HG03039 (cell line): Measurements from ENCODE around the gene SLC7A6OS.

Source experiments
- ATAC-seq: cut with Tn5 transposase; IDR thresholded peaks from one replicate; pipeline ENCODE4 v1.9.1; 2021; ENCODE audit warnings: mild to moderate bottlenecking, moderate library complexity; ENCODE audit not compliant: unreplicated experiment

The SLC7A6OS gene

DNA sequence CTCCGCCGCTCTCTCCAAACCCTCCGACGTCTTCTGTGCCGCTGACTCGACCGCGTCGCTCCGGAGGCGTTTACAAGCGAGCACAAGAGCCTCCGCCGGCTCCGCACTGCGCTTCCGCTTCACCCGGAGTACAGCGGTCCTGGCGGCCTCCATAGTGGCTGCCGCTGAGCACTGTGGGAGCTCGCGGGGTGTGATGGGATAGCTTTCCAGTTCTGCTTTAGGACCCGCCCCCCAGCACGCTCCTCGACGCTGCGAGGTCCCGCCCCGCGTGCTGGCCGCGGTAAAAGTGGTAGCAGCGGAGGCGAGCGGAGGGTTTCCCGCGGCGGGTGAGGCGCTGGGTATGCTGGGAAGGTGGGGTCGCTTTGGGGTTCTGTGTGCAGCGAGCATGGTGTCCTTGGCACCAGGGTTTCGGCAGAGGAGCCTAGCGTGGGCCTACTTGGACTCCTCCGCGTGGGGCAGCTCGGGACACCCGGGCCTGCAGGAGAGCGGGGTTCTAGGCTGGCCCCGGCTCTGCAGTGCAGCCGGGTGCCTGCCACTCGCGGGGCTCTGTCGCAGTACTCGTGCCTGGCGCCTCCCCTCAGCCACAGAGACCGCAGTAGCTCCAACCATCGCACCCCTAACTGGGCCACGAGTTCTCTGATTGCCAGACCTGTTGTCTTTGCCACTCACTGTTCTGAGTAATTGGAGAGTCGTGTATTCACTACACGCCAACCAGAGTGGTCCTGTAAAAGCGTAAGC is at the start of gene SLC7A6OS, which contains the start of gene PRMT7:
TSS of gene SLC7A6OS (minus strand) at position 173 of the 738 bp plus-strand sequence. CDS start at position 153, 20 bp downstream.
TSS of gene PRMT7 (plus strand) at position 246 of the 738 bp plus-strand sequence. CDS start 4,961 bp downstream, outside the sequence.
- ATAC-seq, result peak; percentile 96

DNA sequence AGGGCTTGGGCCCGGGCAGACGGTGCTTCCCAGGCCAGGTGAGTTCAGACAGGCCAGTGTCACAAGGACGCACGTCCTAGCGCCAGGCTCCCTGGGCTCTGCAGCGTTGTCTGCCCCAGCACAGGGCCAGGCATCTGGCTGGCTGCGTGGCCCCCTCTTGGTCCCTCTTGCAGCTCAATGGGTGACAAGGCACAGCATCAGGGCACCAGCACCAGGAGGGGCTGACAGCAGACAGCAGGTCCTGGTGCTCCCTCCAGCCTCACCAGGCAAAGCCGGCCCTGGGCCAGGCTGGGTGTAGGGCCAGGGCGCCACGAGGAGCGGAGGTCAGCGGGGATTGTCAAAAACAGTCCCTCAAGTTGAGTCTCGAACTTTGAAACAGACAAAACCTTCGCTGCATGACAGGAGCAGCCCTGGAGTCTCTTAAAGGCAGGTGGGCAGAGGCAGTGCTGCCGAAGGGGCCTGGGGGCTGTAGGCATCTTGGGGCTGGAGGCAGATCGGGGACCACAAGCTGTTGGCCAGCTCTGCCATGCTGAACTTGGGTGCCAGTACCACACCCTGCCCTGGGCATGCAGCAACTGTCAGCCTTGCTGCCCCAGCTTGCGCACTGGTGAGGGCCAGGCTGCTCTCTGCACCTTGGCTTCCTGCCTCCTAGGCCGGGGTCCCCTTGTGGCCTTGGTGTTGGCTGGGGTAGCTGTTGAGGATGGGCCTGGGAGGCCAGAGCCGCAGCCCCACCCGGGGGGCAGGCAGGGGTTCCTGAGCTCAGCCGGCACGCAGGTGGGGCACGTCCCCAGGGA is 48.8 kb upstream of the SLC7A6OS start:
- ATAC-seq, result no peak

DNA sequence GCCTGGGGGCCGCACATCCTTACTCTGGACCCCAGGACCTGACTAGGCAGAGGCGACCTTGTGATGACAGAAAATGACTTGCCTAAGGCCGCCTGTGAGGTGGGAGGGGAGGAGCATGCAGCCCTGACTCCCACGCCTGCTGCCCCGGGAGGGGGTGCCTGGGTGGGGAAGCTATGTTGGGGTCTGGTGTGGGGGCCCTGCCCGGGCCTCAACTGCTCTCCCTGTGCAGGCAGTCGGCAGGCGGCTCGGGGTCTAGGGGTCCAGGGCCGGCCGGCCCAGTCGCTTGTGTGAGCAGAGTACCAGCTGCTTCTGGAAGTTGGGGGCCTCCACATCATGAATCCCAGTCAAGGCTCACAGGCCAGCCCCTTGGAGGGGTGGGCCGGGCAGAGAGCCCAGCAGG is 48.2 kb upstream of the SLC7A6OS start:
- no peak for ATAC-seq

GRCh38 chr16:68357923-68358322 is 47.2 kb upstream of the SLC7A6OS start:
- ATAC-seq, result no peak

DNA sequence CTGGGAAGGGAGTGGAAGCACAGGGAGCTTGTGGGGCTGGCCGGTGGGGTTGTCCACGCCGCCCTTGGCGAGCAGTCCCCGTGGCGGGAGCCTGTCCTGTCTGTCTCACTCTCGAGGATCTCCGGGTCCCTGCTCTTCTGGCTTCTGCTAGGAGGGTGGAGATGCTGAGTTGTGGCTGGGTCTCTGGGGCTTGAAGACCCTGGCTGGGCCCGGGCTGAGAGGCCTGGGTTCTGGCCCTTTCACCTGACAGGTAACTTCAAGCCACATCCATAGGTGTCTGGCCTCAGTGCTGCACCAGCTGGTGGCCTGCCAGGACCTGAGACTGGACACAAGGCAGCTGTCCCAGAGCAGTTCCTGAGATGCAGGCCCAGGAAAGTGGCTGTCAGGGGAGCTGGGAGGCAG is 46.8 kb upstream of the SLC7A6OS start:
- no peak for ATAC-seq

GRCh38 chr16:68356919-68357286 is 46.2 kb upstream of the SLC7A6OS start:
- no peak for ATAC-seq

DNA sequence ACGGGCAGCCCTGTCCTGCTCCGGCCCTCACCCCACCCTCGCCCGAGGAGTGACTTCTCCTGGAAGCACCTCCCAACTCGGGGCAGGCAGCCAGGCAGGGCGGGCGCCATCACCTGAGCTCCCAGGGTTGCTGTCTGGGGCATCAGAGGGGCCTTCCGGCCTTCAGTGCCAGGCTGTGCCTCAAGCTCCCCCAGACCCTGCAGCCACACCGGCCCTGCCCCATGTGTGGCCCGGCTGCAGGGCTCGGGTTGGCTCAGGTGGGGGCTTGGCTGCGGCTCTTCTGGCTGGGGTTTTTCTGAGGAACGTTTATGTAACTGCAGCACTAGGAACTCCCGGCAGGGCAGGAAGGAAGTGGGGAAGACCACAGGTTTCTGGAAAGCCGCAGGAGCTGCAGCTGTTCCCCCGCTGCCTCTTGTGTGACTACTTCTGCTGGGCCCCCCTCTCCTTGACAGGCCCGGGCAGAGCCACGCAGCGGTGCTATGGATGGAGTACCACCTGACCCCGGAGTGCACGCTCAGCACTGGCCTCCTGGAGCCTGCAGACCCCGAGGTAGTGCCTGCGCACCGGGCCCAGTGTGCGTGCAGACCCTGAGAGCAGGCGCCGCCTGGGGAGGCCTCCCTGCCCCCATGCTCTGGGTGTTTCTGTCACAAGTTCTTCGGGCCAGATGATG is 45.6 kb upstream of the SLC7A6OS start:
- peak; percentile 69 for ATAC-seq

DNA sequence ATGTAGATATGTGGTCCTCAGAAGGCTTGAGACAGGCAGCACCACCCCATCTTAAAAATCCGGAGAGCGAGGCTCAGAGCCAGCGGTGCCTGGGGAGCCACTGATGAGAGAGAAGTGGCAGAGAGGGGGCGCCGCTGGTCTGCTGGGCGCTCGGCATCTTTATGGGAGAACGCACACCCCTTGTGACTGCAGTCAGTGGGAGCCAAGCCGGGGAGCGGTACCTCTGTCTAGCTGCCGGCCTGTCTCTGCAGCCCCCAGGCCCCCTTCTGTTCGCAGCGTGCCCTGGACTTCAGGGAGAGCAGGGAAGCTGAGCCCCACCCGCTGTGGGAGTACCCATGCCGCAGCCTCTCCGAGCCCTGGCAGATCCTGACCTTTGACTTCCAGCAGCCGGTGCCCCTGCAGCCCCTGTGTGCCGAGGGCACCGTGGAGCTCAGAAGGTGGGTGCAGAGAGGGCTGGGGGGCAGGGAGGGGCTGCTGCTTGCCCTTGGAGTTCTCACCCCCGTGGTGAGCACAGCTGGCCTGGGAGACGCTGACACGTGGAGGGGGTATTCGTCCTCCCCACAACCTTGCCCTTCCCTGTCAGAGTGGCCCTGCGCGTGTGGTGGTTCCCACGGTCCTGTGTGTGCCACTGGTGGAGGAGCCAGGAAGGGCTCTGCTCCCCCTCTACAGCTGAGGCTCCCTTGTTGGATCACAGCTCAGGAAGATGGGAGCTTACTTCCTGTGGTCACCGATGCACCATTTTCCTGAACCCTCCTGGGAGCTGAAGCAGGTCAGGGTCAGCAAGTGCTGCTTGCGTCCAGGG is 44.9 kb upstream of the SLC7A6OS start:
- no peak for ATAC-seq

DNA sequence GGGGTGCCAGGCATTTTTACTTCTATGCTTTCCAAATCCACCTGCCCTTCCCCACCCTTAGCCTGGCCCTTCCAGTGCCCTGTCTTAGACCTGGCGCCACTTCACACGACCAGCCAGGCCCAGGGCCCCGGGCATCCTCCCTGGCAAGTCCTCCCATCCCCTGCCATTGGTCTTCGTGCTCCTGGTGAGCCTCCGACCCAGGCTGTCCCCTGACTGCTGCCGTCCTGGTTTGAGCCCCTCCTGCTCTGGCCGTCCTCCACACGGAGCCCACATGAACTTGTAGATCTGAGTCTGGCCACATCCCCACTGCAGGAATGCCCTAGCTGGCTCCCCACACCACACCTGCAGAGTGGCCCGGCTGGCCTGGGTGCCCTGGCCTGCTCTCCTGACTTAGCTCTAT is 44.1 kb upstream of the SLC7A6OS start:
- no peak for ATAC-seq

- no peak for ATAC-seq
Observed at GRCh38 chr16:68353366-68353765, 42.6 kb upstream of the SLC7A6OS start.

DNA sequence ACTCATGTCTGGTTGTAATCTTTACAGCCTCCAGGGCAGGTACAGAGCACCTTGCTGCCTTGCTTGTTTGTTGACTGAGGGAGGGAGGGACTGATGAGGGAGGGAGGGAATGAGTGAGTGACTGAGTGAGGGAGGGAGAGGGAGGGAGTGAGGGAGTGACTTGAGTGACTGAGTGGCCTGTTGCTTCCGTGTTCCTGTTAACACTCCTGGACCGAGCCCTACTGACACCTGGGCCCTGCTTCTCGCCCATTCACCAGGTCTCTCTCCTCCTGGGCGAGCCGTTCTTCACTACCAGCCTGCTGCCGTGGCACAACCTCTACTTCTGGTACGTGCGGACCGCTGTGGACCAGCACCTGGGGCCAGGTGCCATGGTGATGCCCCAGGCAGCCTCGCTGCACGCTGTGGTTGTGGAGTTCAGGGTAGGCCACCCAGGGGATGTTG is 41.3 kb upstream of the SLC7A6OS start:
- no peak for ATAC-seq

GRCh38 chr16:68351463-68351862 is 40.7 kb upstream of the SLC7A6OS start:
- no peak for ATAC-seq

DNA sequence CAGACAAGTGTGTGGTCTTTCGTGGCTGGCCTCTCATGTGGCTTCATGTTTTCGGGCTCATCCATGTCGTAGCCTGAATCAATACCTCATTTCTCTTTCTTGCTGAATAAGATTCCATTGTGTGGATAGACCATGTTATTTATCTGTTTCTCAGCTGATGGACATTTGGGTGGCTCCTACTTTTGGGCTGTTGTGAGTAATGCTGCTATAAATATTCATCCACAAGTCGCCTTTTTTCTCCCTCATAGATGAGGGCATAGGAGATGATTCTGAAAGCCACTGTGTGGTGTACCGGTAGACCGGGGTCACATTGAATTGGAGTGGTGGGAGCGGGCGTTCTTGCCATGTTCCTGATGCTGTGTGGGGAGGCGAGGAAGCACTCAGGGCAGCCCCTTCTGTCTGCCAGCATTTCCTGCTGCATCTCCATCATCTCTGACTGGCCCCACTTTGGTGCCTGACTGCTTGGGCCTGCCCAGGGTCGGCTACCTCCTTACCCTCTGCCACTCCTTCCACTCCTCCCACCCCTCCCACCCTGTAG is 40.1 kb upstream of the SLC7A6OS start:
- ATAC-seq, result no peak

GRCh38 chr16:68349838-68350410 is 39.2 kb upstream of the SLC7A6OS start:
- no peak for ATAC-seq

DNA sequence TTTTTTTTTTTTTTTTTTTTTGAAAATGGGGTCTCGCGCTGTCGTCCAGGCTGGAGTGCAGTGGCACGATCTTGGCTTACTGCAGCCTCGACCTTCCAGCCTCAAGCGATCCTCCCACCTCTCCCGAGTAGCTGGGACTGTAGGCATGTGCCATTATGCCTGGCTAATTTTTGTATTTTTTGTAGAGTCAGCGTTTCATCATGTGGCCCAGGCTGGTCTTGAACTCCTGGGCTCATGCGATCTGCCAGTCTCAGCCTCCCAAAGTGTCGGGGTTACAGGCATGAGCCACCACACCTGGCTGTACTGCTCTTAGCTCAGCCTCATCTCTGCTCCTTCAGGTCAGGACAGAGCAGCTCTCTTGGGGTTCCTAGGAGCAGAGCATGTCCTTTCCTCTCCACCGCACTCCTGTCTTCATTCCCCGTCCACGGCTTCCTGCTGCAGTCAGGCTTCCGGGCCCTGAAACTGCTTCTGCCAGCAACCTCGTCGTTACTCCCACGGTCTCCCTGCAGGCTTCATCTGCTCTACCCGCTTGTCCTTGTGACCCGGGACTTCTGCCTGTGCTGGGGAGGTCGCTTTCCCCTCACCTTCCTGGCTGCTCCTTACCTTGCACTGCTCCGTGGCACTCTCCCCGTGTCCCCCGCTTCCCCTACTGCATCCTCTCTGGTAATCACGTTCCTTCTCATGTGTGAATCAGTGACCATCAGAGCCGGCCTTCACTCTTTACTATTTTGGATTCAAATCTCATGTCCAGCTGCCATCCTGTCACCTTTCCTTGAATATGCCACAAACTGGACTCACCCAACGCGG is 38.1 kb upstream of the SLC7A6OS start:
- ATAC-seq, result no peak

DNA sequence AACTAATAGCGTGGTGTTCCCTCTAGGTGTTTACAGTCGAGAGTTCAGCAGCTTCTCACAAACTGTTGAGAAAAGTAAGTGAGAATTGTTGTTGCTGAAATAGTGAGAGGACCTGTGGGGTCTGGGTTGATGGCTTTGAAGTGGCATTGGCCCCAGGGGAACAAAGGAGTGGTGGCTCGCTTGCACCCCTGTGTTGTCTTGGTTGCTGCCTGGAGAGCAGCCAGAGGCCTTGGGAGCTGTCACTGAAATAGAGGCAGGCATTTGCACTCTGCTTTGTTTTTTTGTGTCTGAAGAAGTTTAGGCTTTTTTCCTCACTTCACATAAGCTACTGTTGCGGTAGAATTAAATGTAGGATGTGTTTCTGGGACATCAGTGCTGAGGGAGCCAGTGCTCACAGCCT is 36.9 kb upstream of the SLC7A6OS start:
- no peak for ATAC-seq

GRCh38 chr16:68346892-68347480 is 36.2 kb upstream of the SLC7A6OS start:
- no peak for ATAC-seq

GRCh38 chr16:68345958-68346635 is 35.4 kb upstream of the SLC7A6OS start:
- ATAC-seq, result no peak
